ENCODE data around the gene ANKS3.

ANKS3 gene

DNA sequence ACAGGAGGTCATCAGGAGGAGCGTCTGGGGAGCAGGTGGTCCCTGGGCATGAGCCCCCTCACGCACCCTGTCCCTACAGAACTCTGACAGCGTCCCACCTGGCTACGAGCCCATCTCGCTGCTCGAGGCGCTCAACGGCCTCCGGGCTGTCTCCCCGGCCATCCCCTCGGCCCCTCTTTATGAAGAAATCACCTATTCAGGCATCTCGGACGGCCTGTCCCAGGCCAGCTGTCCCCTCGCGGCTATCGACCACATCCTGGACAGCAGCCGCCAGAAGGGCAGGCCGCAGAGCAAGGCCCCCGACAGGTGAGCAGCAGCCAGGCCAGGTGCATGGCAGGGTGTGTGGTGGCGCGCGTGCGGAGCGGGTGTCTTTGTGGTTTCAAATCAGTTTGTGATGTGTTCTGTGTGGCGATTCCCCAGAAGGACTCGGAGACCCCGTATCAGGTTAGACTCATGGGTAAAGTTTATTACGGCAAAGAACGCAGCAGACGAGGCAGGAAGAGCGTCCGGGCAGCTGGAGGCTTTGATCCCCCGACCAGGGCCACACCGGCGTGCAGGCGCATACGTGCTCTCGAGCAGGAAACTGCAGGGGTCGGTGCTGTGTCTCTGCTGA lies 52.5 kb downstream of the ANKS3 start:
- TF ChIP-seq EP300 (IDR thresholded peaks at IDR 0.05; ENCODE audit: borderline replicate concordance) = no peak
- TF ChIP-seq RAD21 (IDR thresholded peaks at IDR 0.05; ENCODE audit: low read depth) = no peak
- no peak for TF ChIP-seq NFIC (IDR thresholded peaks at IDR 0.05)
- no peak for TF ChIP-seq TCF12 (IDR thresholded peaks at IDR 0.05; ENCODE audit: low read depth)
- no peak for TF ChIP-seq TAF1 (IDR thresholded peaks at IDR 0.05; ENCODE audit: low read depth)
- TF ChIP-seq, protein P1, sequence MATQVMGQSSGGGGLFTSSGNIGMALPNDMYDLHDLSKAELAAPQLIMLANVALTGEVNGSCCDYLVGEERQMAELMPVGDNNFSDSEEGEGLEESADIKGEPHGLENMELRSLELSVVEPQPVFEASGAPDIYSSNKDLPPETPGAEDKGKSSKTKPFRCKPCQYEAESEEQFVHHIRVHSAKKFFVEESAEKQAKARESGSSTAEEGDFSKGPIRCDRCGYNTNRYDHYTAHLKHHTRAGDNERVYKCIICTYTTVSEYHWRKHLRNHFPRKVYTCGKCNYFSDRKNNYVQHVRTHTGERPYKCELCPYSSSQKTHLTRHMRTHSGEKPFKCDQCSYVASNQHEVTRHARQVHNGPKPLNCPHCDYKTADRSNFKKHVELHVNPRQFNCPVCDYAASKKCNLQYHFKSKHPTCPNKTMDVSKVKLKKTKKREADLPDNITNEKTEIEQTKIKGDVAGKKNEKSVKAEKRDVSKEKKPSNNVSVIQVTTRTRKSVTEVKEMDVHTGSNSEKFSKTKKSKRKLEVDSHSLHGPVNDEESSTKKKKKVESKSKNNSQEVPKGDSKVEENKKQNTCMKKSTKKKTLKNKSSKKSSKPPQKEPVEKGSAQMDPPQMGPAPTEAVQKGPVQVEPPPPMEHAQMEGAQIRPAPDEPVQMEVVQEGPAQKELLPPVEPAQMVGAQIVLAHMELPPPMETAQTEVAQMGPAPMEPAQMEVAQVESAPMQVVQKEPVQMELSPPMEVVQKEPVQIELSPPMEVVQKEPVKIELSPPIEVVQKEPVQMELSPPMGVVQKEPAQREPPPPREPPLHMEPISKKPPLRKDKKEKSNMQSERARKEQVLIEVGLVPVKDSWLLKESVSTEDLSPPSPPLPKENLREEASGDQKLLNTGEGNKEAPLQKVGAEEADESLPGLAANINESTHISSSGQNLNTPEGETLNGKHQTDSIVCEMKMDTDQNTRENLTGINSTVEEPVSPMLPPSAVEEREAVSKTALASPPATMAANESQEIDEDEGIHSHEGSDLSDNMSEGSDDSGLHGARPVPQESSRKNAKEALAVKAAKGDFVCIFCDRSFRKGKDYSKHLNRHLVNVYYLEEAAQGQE (IDR thresholded peaks at IDR 0.05; ENCODE audit: low read depth) = no peak
- TF ChIP-seq, protein P2, sequence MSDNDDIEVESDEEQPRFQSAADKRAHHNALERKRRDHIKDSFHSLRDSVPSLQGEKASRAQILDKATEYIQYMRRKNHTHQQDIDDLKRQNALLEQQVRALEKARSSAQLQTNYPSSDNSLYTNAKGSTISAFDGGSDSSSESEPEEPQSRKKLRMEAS (IDR thresholded peaks at IDR 0.05) = no peak
- no peak for TF ChIP-seq USF1 (IDR thresholded peaks at IDR 0.05)
- no peak for TF ChIP-seq ZBTB7A (IDR thresholded peaks at IDR 0.05; ENCODE audit: low read depth)
- no peak for TF ChIP-seq CEBPB (IDR thresholded peaks at IDR 0.05)
- TF ChIP-seq YY1 (IDR thresholded peaks at IDR 0.05; ENCODE audit: low read depth) = no peak
- TF ChIP-seq TEAD4 (IDR thresholded peaks at IDR 0.05) = no peak
- TF ChIP-seq FOXM1 (IDR thresholded peaks at IDR 0.05; ENCODE audit: borderline replicate concordance, low read depth) = no peak
- no peak for TF ChIP-seq EGR1 (IDR thresholded peaks at IDR 0.05)
- no peak for TF ChIP-seq CREB1 (IDR thresholded peaks at IDR 0.05; ENCODE audit: low read depth)

GRCh38 chr16:4680673-4681470 lies 53.2 kb downstream of the ANKS3 start:
- TF ChIP-seq USF1 (IDR thresholded peaks at IDR 0.05) (no peak), TEAD4 (IDR thresholded peaks at IDR 0.05) (no peak), CREB1 (IDR thresholded peaks at IDR 0.05; ENCODE audit: low read depth) (no peak), TCF12 (IDR thresholded peaks at IDR 0.05; ENCODE audit: low read depth) (no peak), RAD21 (IDR thresholded peaks at IDR 0.05; ENCODE audit: low read depth) (no peak), YY1 (IDR thresholded peaks at IDR 0.05; ENCODE audit: low read depth) (no peak), EGR1 (IDR thresholded peaks at IDR 0.05) (no peak), FOXM1 (IDR thresholded peaks at IDR 0.05; ENCODE audit: borderline replicate concordance, low read depth) (no peak), TAF1 (IDR thresholded peaks at IDR 0.05; ENCODE audit: low read depth) (no peak), ZBTB7A (IDR thresholded peaks at IDR 0.05; ENCODE audit: low read depth) (no peak), NFIC (IDR thresholded peaks at IDR 0.05) (no peak), CEBPB (IDR thresholded peaks at IDR 0.05) (no peak), EP300 (IDR thresholded peaks at IDR 0.05; ENCODE audit: borderline replicate concordance) (no peak)
- TF ChIP-seq, protein P1 (IDR thresholded peaks at IDR 0.05; ENCODE audit: low read depth) = no peak
- TF ChIP-seq, protein P2 (IDR thresholded peaks at IDR 0.05) = no peak

DNA sequence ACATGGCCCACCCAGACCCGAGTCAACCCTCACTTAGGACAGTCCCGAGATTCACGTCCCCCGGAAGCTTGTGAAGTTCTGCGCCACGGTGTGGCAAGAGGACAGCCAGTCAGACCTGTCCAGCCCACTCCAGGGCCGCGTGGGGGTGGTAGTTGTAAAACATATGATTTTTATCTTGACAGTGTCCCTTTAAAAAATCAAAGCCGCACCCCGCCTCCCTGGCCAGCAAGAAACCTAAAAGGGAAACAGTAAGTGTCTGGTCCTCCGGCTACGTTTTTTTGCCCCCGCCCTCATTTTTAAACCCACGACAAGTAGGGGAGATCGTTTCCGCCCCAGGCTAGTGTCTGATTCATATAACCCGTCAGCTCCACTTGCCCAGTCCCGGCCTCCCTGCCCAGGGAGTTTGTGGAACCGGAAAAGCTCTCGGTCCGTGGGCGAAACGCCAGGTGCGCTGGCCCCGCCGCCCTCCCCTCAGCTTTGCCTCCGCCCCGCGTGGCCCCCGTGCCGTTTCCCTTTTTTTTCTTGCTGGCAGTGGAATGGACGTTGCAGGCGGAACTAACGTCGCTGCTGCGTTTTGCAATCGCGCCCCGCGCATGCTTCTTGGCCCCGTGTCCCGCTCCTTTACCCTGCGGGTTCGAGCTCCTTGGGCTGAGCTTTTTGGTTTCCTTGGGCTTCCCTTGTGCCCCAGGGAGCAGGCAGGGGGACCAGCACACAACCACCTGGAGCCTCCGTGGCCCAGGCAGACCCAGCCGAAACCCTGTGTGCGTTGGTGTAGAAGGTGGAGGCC lies 54.0 kb downstream of the ANKS3 start:
- TF ChIP-seq TCF12 (IDR thresholded peaks at IDR 0.05; ENCODE audit: low read depth) = no peak
- no peak for TF ChIP-seq USF1 (IDR thresholded peaks at IDR 0.05)
- no peak for TF ChIP-seq ZBTB7A (IDR thresholded peaks at IDR 0.05; ENCODE audit: low read depth)
- TF ChIP-seq YY1 (IDR thresholded peaks at IDR 0.05; ENCODE audit: low read depth) = no peak
- no peak for TF ChIP-seq FOXM1 (IDR thresholded peaks at IDR 0.05; ENCODE audit: borderline replicate concordance, low read depth)

DNA sequence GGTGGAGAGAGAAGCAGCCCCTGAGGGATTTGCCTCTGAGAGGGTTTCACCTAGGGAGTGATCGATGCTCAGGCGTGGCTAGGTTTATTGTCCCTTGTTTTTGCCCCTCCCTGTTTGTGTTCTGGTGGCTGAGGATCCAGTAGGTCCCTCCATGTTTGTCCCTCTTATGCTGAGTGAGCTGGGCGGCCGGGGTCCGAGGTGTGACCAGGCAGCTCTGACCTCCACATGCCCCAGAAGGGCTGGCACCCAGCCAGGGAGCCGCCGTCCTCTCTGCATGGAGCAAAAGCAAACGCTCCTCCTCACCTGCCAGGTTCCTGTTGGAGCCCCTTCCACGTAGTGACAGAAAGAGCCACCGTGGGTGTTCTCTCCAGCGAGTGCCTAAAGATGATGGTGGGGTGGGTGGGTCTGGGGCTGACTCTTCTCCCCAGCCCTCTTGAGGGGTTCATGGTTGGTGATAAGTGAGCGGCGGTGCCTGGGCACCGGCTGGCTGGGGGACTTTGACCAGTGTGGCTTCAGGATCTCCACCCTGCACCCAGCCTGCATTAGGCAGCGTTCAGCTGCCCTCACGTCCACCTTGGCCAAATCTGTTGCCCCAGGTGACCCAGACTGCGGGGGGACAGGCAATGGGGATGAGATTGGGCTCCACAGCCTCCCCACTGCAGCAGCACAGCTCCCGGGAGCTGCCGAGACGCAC lies 54.8 kb downstream of the ANKS3 start:
- no peak for TF ChIP-seq TAF1 (IDR thresholded peaks at IDR 0.05; ENCODE audit: low read depth)
- TF ChIP-seq, protein P1 (IDR thresholded peaks at IDR 0.05; ENCODE audit: low read depth) = no peak
- TF ChIP-seq CREB1 (IDR thresholded peaks at IDR 0.05; ENCODE audit: low read depth) = no peak
- no peak for TF ChIP-seq EP300 (IDR thresholded peaks at IDR 0.05; ENCODE audit: borderline replicate concordance)
- TF ChIP-seq NFIC (IDR thresholded peaks at IDR 0.05) = peak; percentile 17; the same call in 1 of the 2 replicates
- TF ChIP-seq CEBPB (IDR thresholded peaks at IDR 0.05) = no peak
- TF ChIP-seq TEAD4 (IDR thresholded peaks at IDR 0.05) = no peak
- no peak for TF ChIP-seq USF1 (IDR thresholded peaks at IDR 0.05)
